Measurements from ENCODE around the gene GATAD2A. TPM values are rescaled to one million over a fixed set of nuclear protein-coding genes. Genes with fewer than 3 reads are reported as not detected.

Gene GATAD2A
- total and polyA plus RNA-seq, 9 of the 15 experiments (the other 6 are each of a cell fraction or from before 2014, with no cell fraction given) = 2.4 to 226 (median 44.2) TPM

GRCh38 chr19:19487950-19488874 is 82.7 kb downstream of the GATAD2A start (continued):
- TF ChIP-seq HEY1 (CRISPR knock-in tag; IDR thresholded peaks at IDR 0.05; ENCODE audit: borderline replicate concordance) = no peak
- no peak for TF ChIP-seq ZBTB26 (CRISPR knock-in tag; IDR thresholded peaks at IDR 0.05)
- no peak for TF ChIP-seq ETV1 (tag; conservative IDR thresholded peaks at IDR 0.05; ENCODE audit: low read depth)
- 0 out of 2 replicates have a peak, but pooled peaks have one; percentile 45 for TF ChIP-seq SMARCE1 (IDR thresholded peaks at IDR 0.05)
- no peak for TF ChIP-seq STAT5B (CRISPR knock-in tag; IDR thresholded peaks at IDR 0.05)
- 0 out of 2 replicates have a peak, but pooled peaks have one; percentile 26 for TF ChIP-seq PML (IDR thresholded peaks at IDR 0.05; ENCODE audit: low read length)
- no peak for TF ChIP-seq PTBP1 (IDR thresholded peaks at IDR 0.05; ENCODE audit: low read depth, low read length)
- no peak for TF ChIP-seq TRIM28 (IDR thresholded peaks at IDR 0.05)
- no peak for TF ChIP-seq SRSF9 (IDR thresholded peaks at IDR 0.05; ENCODE audit: borderline replicate concordance, low read depth, low read length)
- TF ChIP-seq ZC3H11A (IDR thresholded peaks at IDR 0.05; ENCODE audit: low read depth, low read length) = no peak
- no peak for TF ChIP-seq U2AF1 (optimal IDR thresholded peaks at IDR 0.05; ENCODE audit: low read depth, low read length)
- no peak for TF ChIP-seq SMAD3 (CRISPR knock-in tag; conservative IDR thresholded peaks at IDR 0.05)
- TF ChIP-seq, protein P1, sequence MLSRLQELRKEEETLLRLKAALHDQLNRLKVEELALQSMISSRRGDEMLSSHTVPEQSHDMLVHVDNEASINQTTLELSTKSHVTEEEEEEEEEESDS (CRISPR knock-in tag; IDR thresholded peaks at IDR 0.05) = no peak
- TF ChIP-seq GABPB2 (CRISPR knock-in tag; conservative IDR thresholded peaks at IDR 0.05) = no peak
- no peak for TF ChIP-seq ZFP91 (CRISPR knock-in tag; IDR thresholded peaks at IDR 0.05)
- TF ChIP-seq, protein P2, sequence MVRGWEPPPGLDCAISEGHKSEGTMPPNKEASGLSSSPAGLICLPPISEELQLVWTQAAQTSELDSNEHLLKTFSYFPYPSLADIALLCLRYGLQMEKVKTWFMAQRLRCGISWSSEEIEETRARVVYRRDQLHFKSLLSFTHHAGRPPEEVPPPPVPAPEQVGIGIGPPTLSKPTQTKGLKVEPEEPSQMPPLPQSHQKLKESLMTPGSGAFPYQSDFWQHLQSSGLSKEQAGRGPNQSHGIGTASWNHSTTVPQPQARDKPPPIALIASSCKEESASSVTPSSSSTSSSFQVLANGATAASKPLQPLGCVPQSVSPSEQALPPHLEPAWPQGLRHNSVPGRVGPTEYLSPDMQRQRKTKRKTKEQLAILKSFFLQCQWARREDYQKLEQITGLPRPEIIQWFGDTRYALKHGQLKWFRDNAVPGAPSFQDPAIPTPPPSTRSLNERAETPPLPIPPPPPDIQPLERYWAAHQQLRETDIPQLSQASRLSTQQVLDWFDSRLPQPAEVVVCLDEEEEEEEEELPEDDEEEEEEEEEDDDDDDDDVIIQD (CRISPR knock-in tag; IDR thresholded peaks at IDR 0.05) = no peak
- TF ChIP-seq, protein P3, sequence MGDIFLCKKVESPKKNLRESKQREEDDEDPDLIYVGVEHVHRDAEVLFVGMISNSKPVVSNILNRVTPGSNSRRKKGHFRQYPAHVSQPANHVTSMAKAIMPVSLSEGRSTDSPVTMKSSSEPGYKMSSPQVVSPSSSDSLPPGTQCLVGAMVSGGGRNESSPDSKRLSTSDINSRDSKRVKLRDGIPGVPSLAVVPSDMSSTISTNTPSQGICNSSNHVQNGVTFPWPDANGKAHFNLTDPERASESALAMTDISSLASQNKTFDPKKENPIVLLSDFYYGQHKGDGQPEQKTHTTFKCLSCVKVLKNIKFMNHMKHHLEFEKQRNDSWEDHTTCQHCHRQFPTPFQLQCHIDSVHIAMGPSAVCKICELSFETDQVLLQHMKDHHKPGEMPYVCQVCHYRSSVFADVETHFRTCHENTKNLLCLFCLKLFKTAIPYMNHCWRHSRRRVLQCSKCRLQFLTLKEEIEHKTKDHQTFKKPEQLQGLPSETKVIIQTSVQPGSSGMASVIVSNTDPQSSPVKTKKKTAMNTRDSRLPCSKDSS (IDR thresholded peaks at IDR 0.05; ENCODE audit: low read depth, partially characterized antibody) = no peak
- no peak for TF ChIP-seq EHMT2 (IDR thresholded peaks at IDR 0.05)
- TF ChIP-seq SUPT5H (IDR thresholded peaks at IDR 0.05) = no peak
- no peak for TF ChIP-seq DDX20 (tag; IDR thresholded peaks at IDR 0.05; ENCODE audit: low read depth)
